Stimulated activated naive CD8-positive, alpha-beta T cell treated with anti-CD3 and anti-CD28 coated beads, Interleukin-15, amount 100 ng/mL, for 72 hours (primary cell): ENCODE measurements around the gene EBNA1BP2.
"Not testable (repeated sequence)": the region's sequence is repeated elsewhere in the genome, so short reads cannot be mapped to it uniquely, and the experiment has no call there.

ENCODE experiments used
- ATAC-seq: fragments of 150-1000 bp; cut with Tn5 transposase; 2 replicates; pipeline ENCODE4 v1.10.0; 2021; ENCODE audit warnings: mild to moderate bottlenecking, moderate library complexity
- DNase-seq, 2 donors: peaks; one replicate each; pipeline ENCODE4 v3.0.0; 2021 to 2022
- H3K27ac Mint-ChIP-seq, 2 donors: one replicate each; pipeline ENCODE4 v1.8.0; 2022; ENCODE audit warnings: mild to moderate bottlenecking in 2 of 2, mixed read lengths in 2 of 2, moderate library complexity in 2 of 2
- H3K27me3 Mint-ChIP-seq: one replicate; pipeline ENCODE4 v1.8.0; 2022; ENCODE audit warnings: mixed read lengths
- H3K4me1 Mint-ChIP-seq: one replicate; pipeline ENCODE4 v1.8.0; 2022; ENCODE audit warnings: mild to moderate bottlenecking, mixed read lengths
- H3K4me3 Mint-ChIP-seq, 2 donors: one replicate each; pipeline ENCODE4 v1.8.0; 2022; ENCODE audit warnings: mild to moderate bottlenecking in 2 of 2, mixed read lengths in 2 of 2, moderate library complexity in 1 of 2
- H3K9me3 Mint-ChIP-seq, 2 donors: one replicate each; pipeline ENCODE4 v1.8.0; 2022; ENCODE audit warnings: mixed read lengths in 2 of 2

The EBNA1BP2 gene

GRCh38 chr1:43171876-43172526 is at the start of gene EBNA1BP2, which contains the start of gene CFAP57:
TSS of gene EBNA1BP2 (minus strand) at chr1:43172290. CDS start at chr1:43172118, 172 bp downstream.
TSS of gene CFAP57 (plus strand) at chr1:43172330. CDS start at chr1:43172754, 424 bp downstream.
- peaks cover 27% of the 10 kb centered on the region for H3K27me3 Mint-ChIP-seq
- peak; percentile 96 for ATAC-seq
- peak; percentile 87 to 94 for DNase-seq
- H3K4me1 Mint-ChIP-seq = peaks cover 28% of the 10 kb centered on the region
- H3K27ac Mint-ChIP-seq = peak within 1 kb of the TSS; percentile 97 to 99
- H3K4me3 Mint-ChIP-seq = peak within 1 kb of the TSS; percentile 99 to 100
- H3K9me3 Mint-ChIP-seq = no peaks in the 10 kb centered on the region

DNA sequence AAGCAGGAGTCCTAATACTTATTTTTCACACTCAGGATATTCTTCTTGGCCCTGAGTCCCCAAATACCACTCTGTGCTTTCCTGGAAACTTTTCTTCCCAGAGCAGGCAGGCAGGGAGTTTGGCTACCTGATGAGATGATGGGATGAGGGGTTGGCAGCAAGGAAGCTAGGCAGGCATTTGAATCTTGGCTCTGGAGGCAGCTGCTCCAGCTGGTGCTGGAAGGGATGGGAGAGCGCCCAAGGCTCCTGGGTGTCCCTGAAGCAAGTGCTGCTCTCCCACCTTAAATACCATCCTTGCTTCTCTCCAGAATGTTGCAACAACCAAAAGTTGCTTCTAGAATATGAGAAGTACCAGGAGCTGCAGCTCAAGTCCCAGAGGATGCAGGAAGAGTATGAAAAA is 49.7 kb upstream of the EBNA1BP2 start:
- H3K9me3 Mint-ChIP-seq = no peaks in the 10 kb centered on the region
- no peak overlapping the region for H3K4me3 Mint-ChIP-seq
- no peak overlapping the region for H3K27ac Mint-ChIP-seq
- H3K27me3 Mint-ChIP-seq = no peaks in the 10 kb centered on the region
- H3K4me1 Mint-ChIP-seq = peaks cover 11% of the 10 kb centered on the region
- DNase-seq (no peak), ATAC-seq (no peak)

- no peak overlapping the region for H3K27ac Mint-ChIP-seq
These were observed 49.1 kb upstream of the EBNA1BP2 start for GRCh38 chr1:43220905-43221778.

DNA sequence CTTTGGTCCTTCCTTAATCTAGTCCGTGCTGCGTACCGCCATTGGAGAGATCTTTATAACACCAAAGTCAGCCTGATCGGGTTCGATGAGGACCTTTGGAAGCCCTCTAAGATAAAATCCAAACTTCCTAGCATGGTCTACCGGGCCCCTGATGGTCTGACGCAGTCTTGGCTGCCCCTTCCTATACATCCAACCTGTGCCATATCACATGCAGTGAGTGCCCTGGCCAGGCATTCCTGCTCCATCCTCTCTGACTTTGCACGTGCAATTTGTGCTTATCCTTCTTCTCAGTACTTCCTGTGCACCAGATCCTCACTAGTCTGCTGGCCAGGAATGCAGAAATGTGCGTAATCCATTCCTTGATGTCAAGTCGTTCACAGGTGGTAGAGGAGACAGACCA is 45.7 kb upstream of the EBNA1BP2 start:
- Mint-ChIP-seq H3K4me3 (no peak overlapping the region), H3K9me3 (no peaks in the 10 kb centered on the region)

More at GRCh38 chr1:43220905-43221778, 49.1 kb upstream of the EBNA1BP2 start:
- H3K4me1 Mint-ChIP-seq = peaks cover 11% of the 10 kb centered on the region
- ATAC-seq (no peak), DNase-seq (no peak)
- H3K4me3 Mint-ChIP-seq = no peak overlapping the region
- no peaks in the 10 kb centered on the region for H3K27me3 Mint-ChIP-seq
- H3K9me3 Mint-ChIP-seq = no peaks in the 10 kb centered on the region

DNA sequence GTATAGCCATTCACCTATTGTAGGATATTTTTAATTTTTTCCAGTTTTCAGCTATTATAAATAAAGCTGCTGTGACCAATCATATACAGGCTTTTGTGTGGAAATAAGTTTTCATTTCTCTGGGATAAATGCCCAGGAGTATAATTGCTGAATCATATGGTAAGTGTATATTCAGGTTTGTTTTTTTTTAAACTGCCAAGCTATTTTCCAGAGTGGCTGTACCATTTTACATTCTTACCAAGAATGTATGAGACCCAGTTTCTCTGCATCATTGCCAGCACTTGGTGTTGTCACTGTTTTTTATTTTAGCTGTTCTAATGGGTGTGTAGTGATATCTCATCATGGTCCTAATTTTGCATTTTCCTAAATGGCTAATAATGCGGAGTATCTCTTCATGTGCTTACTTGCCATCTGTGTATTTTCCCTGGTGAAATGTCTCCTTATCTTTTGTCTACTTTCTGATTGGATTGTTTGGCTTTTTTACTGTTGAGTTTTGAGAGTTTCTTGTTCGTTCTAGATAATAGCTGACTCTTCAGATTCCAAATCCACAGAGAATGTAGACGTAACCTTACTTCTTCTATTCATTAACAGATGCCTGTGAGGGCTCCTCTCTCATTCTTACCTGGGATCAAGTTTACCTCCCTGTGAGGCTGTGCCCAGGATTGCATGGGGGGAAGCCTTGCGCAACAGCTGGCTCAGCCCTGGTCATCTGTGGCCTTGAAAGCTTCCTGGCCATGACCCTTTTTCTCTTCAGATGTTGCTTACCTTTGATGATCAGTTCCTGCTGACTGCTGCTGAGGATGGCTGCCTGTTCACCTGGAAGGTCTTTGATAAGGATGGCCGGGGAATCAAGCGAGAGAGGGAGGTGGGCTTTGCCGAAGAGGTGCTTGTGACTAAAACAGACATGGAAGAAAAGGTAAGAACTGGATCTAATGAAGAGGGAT is 42.7 kb upstream of the EBNA1BP2 start:
- ATAC-seq (no peak), DNase-seq (no peak)
- Mint-ChIP-seq H3K27me3 (no peaks in the 10 kb centered on the region), H3K4me1 (no peaks in the 10 kb centered on the region), H3K27ac (no peak overlapping the region), H3K9me3 (no peaks in the 10 kb centered on the region), H3K4me3 (no peak overlapping the region)

More for the DNA sequence above, 45.7 kb upstream of the EBNA1BP2 start:
- DNase-seq = no peak
- peaks cover 11% of the 10 kb centered on the region for H3K4me1 Mint-ChIP-seq
- ATAC-seq = no peak
- no peak overlapping the region for H3K27ac Mint-ChIP-seq
- H3K27me3 Mint-ChIP-seq = no peaks in the 10 kb centered on the region

GRCh38 chr1:43208277-43208676 is 36.2 kb upstream of the EBNA1BP2 start:
- H3K9me3 Mint-ChIP-seq, DNase-seq, H3K4me1 Mint-ChIP-seq, H3K27me3 Mint-ChIP-seq, H3K4me3 Mint-ChIP-seq, ATAC-seq, H3K27ac Mint-ChIP-seq: not testable (repeated sequence)

GRCh38 chr1:43207229-43207853 is 35.3 kb upstream of the EBNA1BP2 start:
- no peaks in the 10 kb centered on the region for H3K27me3 Mint-ChIP-seq
- ATAC-seq (no peak), DNase-seq (no peak)
- no peak overlapping the region for H3K4me3 Mint-ChIP-seq
- peaks cover 0 to 8% of the 10 kb centered on the region in 2 donors for H3K9me3 Mint-ChIP-seq
- no peak overlapping the region for H3K27ac Mint-ChIP-seq
- no peaks in the 10 kb centered on the region for H3K4me1 Mint-ChIP-seq

GRCh38 chr1:43206600-43207228 is 34.6 kb upstream of the EBNA1BP2 start:
- Mint-ChIP-seq H3K27me3 (no peaks in the 10 kb centered on the region), H3K4me3 (no peak overlapping the region), H3K9me3 (peaks cover 0 to 8% of the 10 kb centered on the region in 2 donors), H3K27ac (no peak overlapping the region), H3K4me1 (no peaks in the 10 kb centered on the region)
- ATAC-seq (no peak), DNase-seq (no peak)

DNA sequence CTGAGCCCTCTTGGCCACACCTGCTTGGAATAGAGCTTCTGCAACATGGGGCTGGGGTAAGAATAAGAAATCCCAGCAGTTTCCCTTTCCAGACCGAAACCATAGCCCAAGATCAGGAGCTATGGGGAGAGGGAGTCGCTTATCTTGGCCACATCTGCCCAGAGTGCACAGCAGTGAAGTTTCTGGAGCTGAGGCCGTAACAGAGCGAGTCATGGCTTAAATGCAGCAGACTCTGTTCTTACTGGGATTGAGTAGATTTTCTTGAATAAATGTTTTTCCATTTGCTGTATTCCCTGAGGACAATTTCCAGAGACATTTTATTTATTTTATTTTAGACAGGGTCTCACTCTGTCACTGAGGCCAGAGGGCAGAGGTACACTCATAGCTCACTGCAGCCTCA is 33.6 kb upstream of the EBNA1BP2 start:
- Mint-ChIP-seq H3K27ac (no peak overlapping the region), H3K9me3 (peaks cover 0 to 8% of the 10 kb centered on the region in 2 donors), H3K4me3 (no peak overlapping the region), H3K27me3 (no peaks in the 10 kb centered on the region), H3K4me1 (no peaks in the 10 kb centered on the region)
- ATAC-seq (no peak), DNase-seq (no peak)

DNA sequence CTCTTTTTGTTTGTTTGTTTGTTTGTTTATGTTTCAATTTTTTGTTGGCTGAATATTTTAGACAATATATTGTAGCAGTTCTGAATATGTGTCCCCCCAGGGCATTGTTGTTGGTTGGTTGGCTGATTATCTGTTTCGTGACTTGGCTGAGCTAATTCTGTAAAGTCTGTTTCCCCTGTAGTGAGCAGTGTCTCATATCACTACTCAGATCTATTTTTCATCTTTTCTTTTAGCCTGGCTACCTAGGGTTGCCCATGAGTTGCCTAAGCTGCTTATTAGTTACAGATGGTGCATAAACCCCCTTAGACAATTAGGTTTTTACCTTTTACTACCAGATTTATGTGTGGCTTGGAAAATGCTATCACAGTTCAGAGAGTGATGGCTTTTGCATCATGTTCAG is 32.3 kb upstream of the EBNA1BP2 start:
- ATAC-seq (no peak), DNase-seq (no peak)
- H3K4me1 Mint-ChIP-seq = no peaks in the 10 kb centered on the region
- peaks cover 0 to 8% of the 10 kb centered on the region in 2 donors for H3K9me3 Mint-ChIP-seq
- no peak overlapping the region for H3K4me3 Mint-ChIP-seq
- H3K27me3 Mint-ChIP-seq = no peaks in the 10 kb centered on the region
- H3K27ac Mint-ChIP-seq = no peak overlapping the region

DNA sequence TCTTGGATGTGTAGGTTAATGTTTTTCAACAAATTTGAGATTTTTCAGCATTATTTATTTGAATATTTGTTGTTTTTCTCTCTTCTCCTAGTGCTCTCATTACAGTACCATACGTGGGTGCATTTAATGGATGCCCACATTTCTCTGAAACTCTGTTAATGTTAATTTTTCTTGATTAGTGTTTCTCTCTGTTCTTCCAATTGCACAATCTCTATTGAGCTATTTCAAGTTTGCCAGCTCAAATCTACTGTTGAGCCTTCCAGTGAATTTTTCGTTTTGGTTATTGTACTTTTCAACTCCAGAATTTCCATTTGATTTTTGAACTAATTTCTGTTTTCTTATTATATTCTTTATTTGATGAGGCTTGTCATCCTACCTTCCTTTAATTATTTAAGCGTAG is 31.8 kb upstream of the EBNA1BP2 start:
- peaks cover 0 to 8% of the 10 kb centered on the region in 2 donors for H3K9me3 Mint-ChIP-seq
- DNase-seq = no peak
- no peaks in the 10 kb centered on the region for H3K27me3 Mint-ChIP-seq
- H3K27ac Mint-ChIP-seq = no peak overlapping the region
- H3K4me1 Mint-ChIP-seq = no peaks in the 10 kb centered on the region
- no peak for ATAC-seq
- H3K4me3 Mint-ChIP-seq = no peak overlapping the region

DNA sequence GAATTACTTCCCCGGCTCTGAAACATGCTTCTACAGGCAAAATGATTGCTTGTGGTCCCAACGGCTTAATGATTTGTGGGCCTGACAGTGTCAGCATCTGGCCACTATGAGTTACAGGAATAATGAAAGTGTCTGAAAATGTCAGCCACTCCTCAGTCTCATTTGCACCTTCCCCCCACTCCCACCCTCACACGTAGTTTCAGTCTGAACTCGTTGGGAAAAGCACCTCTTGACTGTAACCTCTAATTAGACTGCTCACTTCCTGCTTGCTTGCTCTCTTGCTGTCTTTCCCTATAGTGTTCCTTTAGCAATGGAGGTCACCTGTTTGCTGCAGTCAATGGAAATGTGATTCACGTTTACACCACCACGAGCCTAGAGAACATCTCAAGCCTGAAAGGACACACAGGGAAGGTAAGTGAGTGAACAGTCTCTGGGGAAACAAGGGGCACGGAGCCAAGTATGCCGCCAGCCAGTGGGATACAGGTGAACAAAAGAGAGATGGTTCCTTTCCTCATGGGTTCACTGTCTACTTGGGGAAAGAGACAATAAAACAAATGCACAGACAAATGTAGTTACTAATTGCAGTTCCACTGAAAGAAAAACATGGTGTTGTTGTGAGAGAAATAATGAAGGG is 27.1 kb upstream of the EBNA1BP2 start:
- Mint-ChIP-seq H3K4me3 (no peak overlapping the region), H3K27me3 (peaks cover 5% of the 10 kb centered on the region), H3K4me1 (no peaks in the 10 kb centered on the region), H3K9me3 (peaks cover 4 to 10% of the 10 kb centered on the region in 2 donors), H3K27ac (no peak overlapping the region)
- DNase-seq = no peak
- peak; percentile 31 for ATAC-seq

DNA sequence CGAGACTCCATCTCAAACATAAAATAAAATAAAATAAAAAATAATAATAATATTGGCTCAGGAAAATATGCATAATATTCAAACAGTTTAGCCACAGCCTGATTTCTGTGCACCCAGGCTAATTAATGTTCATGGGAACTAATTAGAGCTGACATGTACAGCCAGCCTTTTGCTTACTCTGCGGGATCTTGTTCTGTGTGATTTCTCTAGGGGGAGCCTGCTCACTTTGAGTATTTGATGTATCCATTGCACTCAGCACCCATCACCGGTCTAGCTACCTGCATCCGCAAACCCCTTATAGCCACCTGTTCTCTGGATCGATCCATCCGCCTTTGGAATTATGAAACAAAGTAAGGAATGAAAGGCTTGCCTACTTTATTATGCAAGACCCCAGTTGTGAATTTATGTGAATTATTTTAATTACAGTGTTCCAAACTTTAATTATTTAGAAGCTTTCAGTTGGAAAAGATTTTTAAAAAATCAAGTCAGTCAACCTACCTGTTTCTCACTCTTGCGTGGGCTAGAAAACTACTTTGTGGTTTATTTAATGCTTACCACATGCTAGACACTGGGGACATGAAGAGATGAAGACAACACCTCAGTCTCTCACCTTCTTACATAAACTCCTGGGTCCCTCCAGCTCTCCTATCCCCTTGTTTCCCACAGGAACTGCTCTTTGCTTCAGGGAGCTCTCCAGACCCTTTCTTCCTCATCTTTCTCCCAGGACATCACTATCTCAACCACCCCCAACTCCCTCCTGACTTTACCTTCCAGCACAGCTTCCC is 25.4 kb upstream of the EBNA1BP2 start:
- Mint-ChIP-seq H3K27me3 (peaks cover 5% of the 10 kb centered on the region), H3K4me1 (no peaks in the 10 kb centered on the region), H3K27ac (no peak overlapping the region), H3K4me3 (no peak overlapping the region), H3K9me3 (peaks cover 5 to 7% of the 10 kb centered on the region in 2 donors)
- ATAC-seq = no peak
- no peak for DNase-seq
